ENCODE results near the gene PBRM1. TPM values are rescaled to one million over a fixed set of nuclear protein-coding genes. Genes with fewer than 3 reads are reported as not detected.
A peak's percentile ranks its signal among the peaks of the same experiment; 100 is the strongest.

PBRM1 gene
- total RNA-seq, 1 donor from 2014 or later, result 62.6 TPM

DNA sequence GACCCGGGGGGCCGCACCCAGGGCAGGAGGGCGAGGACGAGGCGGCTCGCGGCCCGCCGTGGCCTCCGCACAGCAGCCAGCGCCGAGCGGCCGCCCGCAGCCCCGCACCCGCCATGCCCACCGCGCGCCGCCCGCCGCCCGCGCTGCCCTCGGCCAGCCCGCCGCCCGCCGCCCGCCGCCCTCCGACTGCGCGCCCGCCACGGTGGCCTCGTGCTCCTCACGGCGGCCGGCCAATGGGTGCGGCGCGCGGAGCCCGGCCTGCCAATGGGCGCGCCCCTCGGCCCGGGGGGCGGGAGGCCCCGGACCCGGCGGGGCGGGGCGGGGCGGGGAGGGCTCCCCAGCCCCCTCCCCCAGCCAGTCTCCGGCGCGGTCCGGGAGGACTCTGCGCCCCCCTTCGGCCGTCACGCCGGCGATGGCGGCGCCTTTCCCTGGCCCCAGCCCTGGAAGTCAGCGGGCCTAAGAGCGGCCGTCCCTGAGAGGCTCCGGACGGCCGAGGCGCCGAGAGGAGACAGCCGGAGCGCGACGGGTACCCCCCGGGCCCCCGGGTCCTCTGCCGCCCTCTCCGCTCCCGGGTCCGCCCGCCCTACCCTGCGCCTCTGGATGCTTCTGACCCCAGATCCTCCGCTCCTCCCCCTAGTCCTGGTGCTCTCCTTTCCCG is 152.0 kb downstream of the PBRM1 start, which contains the start of gene NT5DC2:
TSS of gene NT5DC2 (minus strand) at position 235 of the 658 bp plus-strand sequence. CDS start at position 115, 120 bp downstream.
- Histone ChIP-seq H3K4me1 (ENCODE audit: control insufficient read depth in 3 of 3, insufficient read depth in 3 of 3, low read length in 3 of 3) (peaks cover 54 to 74% (median 63%) of the 10 kb centered on the region in 3 donors), H3K27ac (ENCODE audit: low read depth, low read length) (peak within 1 kb of the TSS; percentile 44)

DNA sequence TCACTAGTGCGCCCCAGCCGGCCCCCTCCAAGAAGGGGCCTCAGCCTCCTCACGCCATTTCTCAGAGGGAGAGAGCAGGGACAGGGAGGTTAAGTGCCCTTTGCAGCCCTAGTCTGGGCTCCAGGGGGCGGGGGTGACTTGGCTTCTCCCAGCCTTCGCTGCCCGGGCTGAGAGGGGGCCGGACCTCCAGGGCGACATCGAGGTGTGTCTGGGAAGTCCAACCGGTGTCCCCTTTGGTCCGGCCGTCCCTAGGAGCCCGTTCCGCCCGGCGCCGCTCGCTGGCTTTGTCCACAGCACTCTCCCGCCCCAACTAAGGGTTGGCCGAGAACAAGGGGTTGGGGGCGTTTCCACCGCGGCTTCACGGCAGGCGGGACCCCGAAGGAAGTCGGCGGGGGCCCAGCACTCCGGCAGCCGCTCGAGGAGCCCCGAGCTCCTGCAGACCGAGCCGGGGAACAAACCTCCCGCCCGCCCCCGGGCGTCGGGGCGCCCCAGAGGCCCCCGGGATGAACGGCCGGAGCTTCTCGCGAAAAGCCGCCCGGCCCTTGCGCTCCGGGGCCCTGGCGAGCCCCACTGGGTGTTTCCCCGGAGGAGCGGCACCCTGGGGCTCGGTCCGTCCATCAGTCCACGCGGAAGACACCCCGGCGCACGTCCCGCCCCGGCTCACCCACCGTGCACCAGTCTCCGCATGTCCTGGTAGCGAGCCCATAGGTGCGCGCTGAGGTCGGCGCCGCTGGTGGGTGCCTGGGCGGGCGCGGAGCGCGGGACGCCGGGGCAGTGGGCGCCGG is 152.7 kb downstream of the PBRM1 start:
- no peak overlapping the region for H3K27ac ChIP-seq (ENCODE audit: low read depth, low read length)

More for the DNA sequence above, 152.0 kb downstream of the PBRM1 start, which contains the start of gene NT5DC2:
- H3K9ac ChIP-seq (ENCODE audit: low read depth in 1 of 3, low read length in 3 of 3), result peak within 1 kb of the TSS in 2 of 3 donors; percentile 53 to 71
- peak within 1 kb of the TSS; percentile 30 to 61 (median 60) for H3K4me3 ChIP-seq (ENCODE audit: low read length in 3 of 3)
- H3K9me3 ChIP-seq (ENCODE audit: control insufficient read depth in 3 of 3, low read length in 3 of 3), result no peaks in the 10 kb centered on the region
- H3K27me3 ChIP-seq (ENCODE audit: control insufficient read depth in 3 of 3, insufficient read depth in 3 of 3, low read length in 3 of 3), result peaks cover 0 to 3% (median 0%) of the 10 kb centered on the region in 3 donors
- H3K36me3 ChIP-seq (ENCODE audit: control insufficient read depth in 3 of 3, insufficient read depth in 3 of 3, low read length in 3 of 3), result peaks cover 0 to 4% (median 0%) of the 10 kb centered on the region in 3 donors

DNA sequence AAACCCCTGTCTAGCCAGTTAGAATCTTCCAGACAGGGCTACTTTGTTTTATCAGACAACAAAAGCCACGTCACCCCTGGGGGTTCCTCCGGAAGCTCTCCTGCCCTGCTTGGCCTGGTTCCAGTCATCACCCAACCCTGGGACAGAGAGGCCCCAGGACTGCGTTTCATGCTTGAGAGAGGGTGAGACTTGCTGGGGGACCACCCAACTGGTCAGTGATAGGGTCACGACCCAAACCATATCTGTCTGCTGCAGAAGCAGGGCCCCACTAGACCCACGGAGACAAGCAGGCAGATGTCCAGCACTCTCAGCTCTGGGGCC is 153.2 kb downstream of the PBRM1 start:
- H3K4me1 ChIP-seq (ENCODE audit: control insufficient read depth in 3 of 3, insufficient read depth in 3 of 3, low read length in 3 of 3), result peaks cover 42 to 62% (median 53%) of the 10 kb centered on the region in 3 donors
- no peaks in the 10 kb centered on the region for H3K9me3 ChIP-seq (ENCODE audit: control insufficient read depth in 3 of 3, low read length in 3 of 3)
- no peak overlapping the region for H3K27ac ChIP-seq (ENCODE audit: low read depth, low read length)
- peak overlapping the region in 2 of 3 donors; percentile 45 to 69 for H3K9ac ChIP-seq (ENCODE audit: low read depth in 1 of 3, low read length in 3 of 3)
- peak overlapping the region; percentile 30 to 61 (median 59) for H3K4me3 ChIP-seq (ENCODE audit: low read length in 3 of 3)
- H3K27me3 ChIP-seq (ENCODE audit: control insufficient read depth in 3 of 3, insufficient read depth in 3 of 3, low read length in 3 of 3), result peaks cover 0 to 3% (median 0%) of the 10 kb centered on the region in 3 donors
- peaks cover 5 to 6% (median 6%) of the 10 kb centered on the region in 3 donors for H3K36me3 ChIP-seq (ENCODE audit: control insufficient read depth in 3 of 3, insufficient read depth in 3 of 3, low read length in 3 of 3)

More for the DNA sequence above, 152.7 kb downstream of the PBRM1 start:
- H3K36me3 ChIP-seq (ENCODE audit: control insufficient read depth in 3 of 3, insufficient read depth in 3 of 3, low read length in 3 of 3), result peaks cover under 1 to 4% (median 1%) of the 10 kb centered on the region in 3 donors
- H3K4me3 ChIP-seq (ENCODE audit: low read length in 3 of 3), result peak overlapping the region; percentile 30 to 61 (median 59)
- H3K9me3 ChIP-seq (ENCODE audit: control insufficient read depth in 3 of 3, low read length in 3 of 3), result no peaks in the 10 kb centered on the region
- peak overlapping the region in 2 of 3 donors; percentile 45 to 69 for H3K9ac ChIP-seq (ENCODE audit: low read depth in 1 of 3, low read length in 3 of 3)
- H3K4me1 ChIP-seq (ENCODE audit: control insufficient read depth in 3 of 3, insufficient read depth in 3 of 3, low read length in 3 of 3), result peaks cover 48 to 67% (median 58%) of the 10 kb centered on the region in 3 donors
- H3K27me3 ChIP-seq (ENCODE audit: control insufficient read depth in 3 of 3, insufficient read depth in 3 of 3, low read length in 3 of 3), result peaks cover 0 to 3% (median 0%) of the 10 kb centered on the region in 3 donors

DNA sequence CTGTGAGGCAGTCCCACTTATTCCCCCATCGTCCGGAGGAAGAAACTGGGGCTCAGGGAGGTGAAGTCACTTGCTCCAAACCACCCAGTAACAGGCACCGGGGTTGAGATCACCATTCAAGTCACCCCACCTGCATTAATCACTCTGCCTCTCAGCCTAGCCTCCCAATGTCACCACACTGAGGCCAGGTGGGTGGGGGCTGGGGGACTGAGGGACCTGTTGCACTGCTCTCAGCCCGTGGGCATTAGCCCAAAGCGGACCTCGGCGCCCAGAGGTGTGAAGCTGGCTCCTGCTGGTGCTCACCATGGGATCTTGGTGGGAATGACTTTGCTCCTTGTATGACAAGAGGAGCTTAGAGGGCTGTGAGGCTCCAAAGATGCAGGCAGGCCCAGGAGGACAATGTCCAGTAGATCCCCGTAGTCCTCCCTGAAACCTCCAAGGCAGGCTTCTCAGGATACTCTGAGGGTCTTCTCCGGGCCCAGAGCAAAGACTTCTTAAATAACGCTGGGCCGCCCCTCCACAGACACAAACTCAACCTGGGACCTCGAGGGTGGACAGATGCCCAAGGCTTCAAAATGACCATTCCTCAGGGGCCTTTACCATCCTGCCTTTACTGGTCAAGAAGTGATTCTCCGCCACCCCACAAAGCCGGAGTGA is 153.7 kb downstream of the PBRM1 start:
- H3K27ac ChIP-seq (ENCODE audit: low read depth, low read length), result no peak overlapping the region
- H3K4me3 ChIP-seq (ENCODE audit: low read length in 3 of 3), result peak overlapping the region; percentile 4 to 59 (median 41)
- H3K27me3 ChIP-seq (ENCODE audit: control insufficient read depth in 3 of 3, insufficient read depth in 3 of 3, low read length in 3 of 3), result peaks cover 0 to 3% (median 0%) of the 10 kb centered on the region in 3 donors
- peaks cover 5 to 8% (median 6%) of the 10 kb centered on the region in 3 donors for H3K36me3 ChIP-seq (ENCODE audit: control insufficient read depth in 3 of 3, insufficient read depth in 3 of 3, low read length in 3 of 3)
- H3K4me1 ChIP-seq (ENCODE audit: control insufficient read depth in 3 of 3, insufficient read depth in 3 of 3, low read length in 3 of 3), result peaks cover 37 to 59% (median 55%) of the 10 kb centered on the region in 3 donors
- peak overlapping the region in 1 of 3 donors; percentile 69 for H3K9ac ChIP-seq (ENCODE audit: low read depth in 1 of 3, low read length in 3 of 3)
- H3K9me3 ChIP-seq (ENCODE audit: control insufficient read depth in 3 of 3, low read length in 3 of 3), result no peaks in the 10 kb centered on the region

DNA sequence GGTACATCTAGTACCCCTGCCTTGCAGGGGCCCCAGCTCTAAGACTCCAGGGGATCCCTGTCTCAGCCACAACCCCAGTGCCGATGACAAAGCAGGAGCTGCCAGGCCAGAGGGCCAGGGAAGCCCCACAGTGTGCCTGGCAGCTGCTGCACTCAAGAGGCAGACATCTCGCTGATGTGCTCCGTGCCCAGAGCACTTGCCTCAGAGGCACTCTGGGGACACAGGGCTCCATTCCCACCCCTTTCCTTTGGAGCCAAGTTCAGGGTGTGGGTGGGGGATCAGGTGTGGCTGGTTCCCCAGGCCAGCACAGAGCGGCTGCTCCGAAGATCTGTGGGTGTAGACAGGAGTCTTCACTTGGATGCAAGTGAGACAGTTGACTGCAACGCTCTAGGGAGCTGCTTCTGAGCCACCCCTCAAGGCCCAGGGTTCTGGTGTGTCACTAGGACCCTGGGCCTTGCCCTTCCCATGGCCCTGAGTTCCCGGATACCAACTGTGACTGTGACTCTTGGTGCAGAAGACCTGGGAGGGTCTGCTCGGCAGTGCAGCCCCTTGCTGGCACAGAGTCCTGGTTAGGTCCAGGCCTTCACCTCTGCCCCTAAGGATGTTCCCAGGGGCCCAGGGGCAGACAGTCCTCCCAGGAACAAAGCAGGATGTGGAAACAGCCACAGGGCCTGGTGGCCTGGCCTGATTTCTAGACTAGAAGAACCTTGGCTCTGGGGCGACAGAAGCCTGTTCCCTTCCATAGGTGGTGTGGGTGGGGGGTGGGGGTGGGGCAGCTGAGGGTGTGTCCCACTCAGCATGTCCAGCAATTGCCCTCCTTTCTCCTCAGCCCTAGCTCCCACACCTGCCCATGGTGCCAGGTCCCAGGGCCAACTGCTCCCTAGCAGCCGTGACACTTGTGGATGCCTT is 154.5 kb downstream of the PBRM1 start:
- Histone ChIP-seq H3K36me3 (ENCODE audit: control insufficient read depth in 3 of 3, insufficient read depth in 3 of 3, low read length in 3 of 3) (peaks cover 5 to 8% (median 6%) of the 10 kb centered on the region in 3 donors), H3K4me3 (ENCODE audit: low read length in 3 of 3) (peak overlapping the region in 1 of 3 donors; percentile 22), H3K27me3 (ENCODE audit: control insufficient read depth in 3 of 3, insufficient read depth in 3 of 3, low read length in 3 of 3) (peaks cover 0 to 3% (median 0%) of the 10 kb centered on the region in 3 donors), H3K9ac (ENCODE audit: low read depth in 1 of 3, low read length in 3 of 3) (peak overlapping the region in 2 of 3 donors; percentile 33 to 69), H3K4me1 (ENCODE audit: control insufficient read depth in 3 of 3, insufficient read depth in 3 of 3, low read length in 3 of 3) (peaks cover 37 to 60% (median 57%) of the 10 kb centered on the region in 3 donors), H3K27ac (ENCODE audit: low read depth, low read length) (no peak overlapping the region), H3K9me3 (ENCODE audit: control insufficient read depth in 3 of 3, low read length in 3 of 3) (no peaks in the 10 kb centered on the region)

DNA sequence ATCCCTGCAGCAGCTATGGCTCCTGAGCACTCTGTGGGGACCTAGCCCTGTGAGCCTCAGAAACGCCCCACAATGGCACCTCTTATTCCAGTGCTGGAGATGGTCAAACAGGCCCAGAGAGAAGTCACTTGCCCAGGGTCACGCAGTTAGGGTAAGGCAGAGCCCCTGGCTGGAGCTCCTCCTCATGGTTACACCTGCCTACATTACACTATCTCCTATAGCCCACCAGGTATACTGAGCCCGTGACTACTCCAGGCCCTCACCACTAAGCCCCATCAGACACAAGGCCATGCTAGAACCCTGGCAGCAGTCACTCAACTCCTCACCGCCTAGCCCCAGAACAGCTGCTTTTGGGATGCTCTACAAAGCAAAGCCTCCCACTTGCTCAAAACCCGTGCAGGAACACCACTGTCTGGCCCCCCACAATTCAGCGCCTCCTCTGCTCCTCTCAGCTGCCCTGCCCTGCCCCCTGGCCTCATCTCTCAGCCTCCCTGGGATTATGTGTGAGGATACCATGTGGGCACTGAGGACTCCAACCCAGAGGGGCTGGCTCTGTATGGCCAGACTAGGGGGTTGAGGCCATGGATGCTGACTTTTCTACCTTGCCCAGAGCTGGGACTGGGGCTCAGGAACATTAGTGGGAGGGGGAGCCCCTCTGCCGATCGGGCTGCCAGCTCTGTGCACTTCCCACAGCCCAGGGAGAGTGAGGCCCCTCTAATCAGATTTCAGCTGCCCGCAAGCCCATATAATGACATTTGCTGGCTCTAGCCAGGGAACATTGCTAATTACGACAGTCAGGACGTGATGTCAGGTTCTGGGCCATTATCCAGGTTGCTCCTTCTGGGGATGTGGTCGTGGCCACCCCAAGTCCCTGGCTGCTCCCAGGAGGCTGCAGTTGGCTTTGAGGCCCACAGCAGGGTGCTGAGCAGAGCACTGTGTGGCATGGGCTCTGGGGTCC is 156.1 kb downstream of the PBRM1 start:
- Histone ChIP-seq H3K4me3 (ENCODE audit: low read length in 3 of 3) (peak overlapping the region in 1 of 3 donors; percentile 35), H3K9me3 (ENCODE audit: control insufficient read depth in 3 of 3, low read length in 3 of 3) (no peaks in the 10 kb centered on the region), H3K36me3 (ENCODE audit: control insufficient read depth in 3 of 3, insufficient read depth in 3 of 3, low read length in 3 of 3) (peaks cover 6 to 8% (median 6%) of the 10 kb centered on the region in 3 donors), H3K4me1 (ENCODE audit: control insufficient read depth in 3 of 3, insufficient read depth in 3 of 3, low read length in 3 of 3) (peaks cover 43 to 70% (median 62%) of the 10 kb centered on the region in 3 donors), H3K27ac (ENCODE audit: low read depth, low read length) (peak overlapping the region; percentile 19), H3K27me3 (ENCODE audit: control insufficient read depth in 3 of 3, insufficient read depth in 3 of 3, low read length in 3 of 3) (peaks cover 0 to 3% (median 0%) of the 10 kb centered on the region in 3 donors), H3K9ac (ENCODE audit: low read depth in 1 of 3, low read length in 3 of 3) (peak overlapping the region in 1 of 3 donors; percentile 64)

DNA sequence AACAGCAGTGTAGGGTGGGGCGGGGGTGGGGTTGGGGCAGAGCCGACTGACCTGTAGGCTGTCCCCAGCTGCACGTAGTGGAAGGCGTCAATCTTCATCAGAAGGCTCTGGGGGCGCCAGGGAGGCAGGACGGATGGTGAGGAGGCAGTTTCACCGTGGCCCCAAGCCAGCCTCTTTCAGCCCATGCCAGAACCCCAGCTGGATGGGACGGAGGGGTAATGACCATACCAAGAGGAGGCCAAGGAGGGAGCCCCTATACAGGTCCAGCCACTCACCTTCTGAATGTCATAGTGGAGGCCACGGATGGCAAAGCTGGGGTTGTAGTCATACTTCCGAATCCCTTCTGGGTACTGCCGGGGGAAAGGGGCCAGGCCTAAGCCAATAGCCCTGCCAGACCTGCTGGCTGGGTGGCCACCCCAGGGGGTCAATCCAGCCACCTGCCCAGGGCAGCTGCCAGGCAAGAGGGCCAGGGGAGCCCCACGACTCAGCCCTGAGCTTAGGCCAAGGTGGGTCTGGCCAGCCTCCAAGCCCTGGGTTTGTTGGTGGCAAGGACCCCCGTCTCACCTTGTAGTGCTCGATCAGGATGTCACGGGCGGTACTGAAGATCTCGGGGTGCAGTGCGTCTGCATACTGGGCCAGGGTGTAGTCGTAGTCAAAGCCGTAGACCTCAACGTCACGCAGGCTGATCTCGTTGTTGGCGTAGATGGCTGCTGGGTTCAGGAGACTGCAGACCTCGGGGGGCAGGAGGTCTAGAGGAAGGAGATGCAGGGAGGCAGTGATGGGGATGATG is 156.9 kb downstream of the PBRM1 start:
- no peak overlapping the region for H3K9ac ChIP-seq (ENCODE audit: low read depth in 1 of 3, low read length in 3 of 3)

More for the DNA sequence above, 156.9 kb downstream of the PBRM1 start:
- Histone ChIP-seq H3K27ac (ENCODE audit: low read depth, low read length) (no peak overlapping the region), H3K36me3 (ENCODE audit: control insufficient read depth in 3 of 3, insufficient read depth in 3 of 3, low read length in 3 of 3) (peaks cover 7 to 9% (median 9%) of the 10 kb centered on the region in 3 donors), H3K9me3 (ENCODE audit: control insufficient read depth in 3 of 3, low read length in 3 of 3) (no peaks in the 10 kb centered on the region), H3K4me3 (ENCODE audit: low read length in 3 of 3) (no peak overlapping the region), H3K27me3 (ENCODE audit: control insufficient read depth in 3 of 3, insufficient read depth in 3 of 3, low read length in 3 of 3) (no peaks in the 10 kb centered on the region), H3K4me1 (ENCODE audit: control insufficient read depth in 3 of 3, insufficient read depth in 3 of 3, low read length in 3 of 3) (peaks cover 40 to 76% (median 62%) of the 10 kb centered on the region in 3 donors)
